Measurements from ENCODE around the gene NPTXR. TPM values are rescaled to one million over a fixed set of nuclear protein-coding genes. Genes with fewer than 3 reads are reported as not detected.
"Not testable (repeated sequence)": the region's sequence is repeated elsewhere in the genome, so short reads cannot be mapped to it uniquely, and the experiment has no call there.

The NPTXR gene
- total RNA-seq, 1 experiment from 2014 or later = 0.23 TPM

GRCh38 chr22:38832005-38832978 lies 11.5 kb downstream of the NPTXR start:
- DNase-seq (ENCODE audit: low read depth) = no peak

GRCh38 chr22:38831166-38831945 lies 12.5 kb downstream of the NPTXR start:
- DNase-seq (ENCODE audit: low read depth) = peak; percentile 20

- DNase-seq (ENCODE audit: low read depth) = no peak
These were observed 13.1 kb downstream of the NPTXR start for GRCh38 chr22:38830845-38831108.

GRCh38 chr22:38830026-38830844 lies 13.6 kb downstream of the NPTXR start:
- DNase-seq (ENCODE audit: low read depth) = no peak

GRCh38 chr22:38829485-38829884 lies 14.3 kb downstream of the NPTXR start:
- DNase-seq (ENCODE audit: low read depth) = no peak

GRCh38 chr22:38828616-38829205 lies 15.1 kb downstream of the NPTXR start:
- no peak for DNase-seq (ENCODE audit: low read depth)

GRCh38 chr22:38828191-38828590 lies 15.6 kb downstream of the NPTXR start:
- no peak for DNase-seq (ENCODE audit: low read depth)

- no peak for DNase-seq (ENCODE audit: low read depth)
These were observed 16.3 kb downstream of the NPTXR start for GRCh38 chr22:38827510-38827909.

GRCh38 chr22:38826801-38827200 lies 17.0 kb downstream of the NPTXR start:
- no peak for DNase-seq (ENCODE audit: low read depth)

GRCh38 chr22:38826386-38826785 lies 17.4 kb downstream of the NPTXR start:
- no peak for DNase-seq (ENCODE audit: low read depth)

GRCh38 chr22:38824585-38824984 lies 19.2 kb downstream of the NPTXR start:
- peak; percentile 73 for DNase-seq (ENCODE audit: low read depth)

- DNase-seq (ENCODE audit: low read depth) = no peak
These were observed 20.2 kb downstream of the NPTXR start for GRCh38 chr22:38823637-38824036.

GRCh38 chr22:38823076-38823475 lies 20.8 kb downstream of the NPTXR start:
- DNase-seq (ENCODE audit: low read depth) = no peak

- DNase-seq (ENCODE audit: low read depth) = no peak
These were observed 23.8 kb downstream of the NPTXR start for GRCh38 chr22:38820020-38820419.

- no peak for DNase-seq (ENCODE audit: low read depth)
These were observed 24.4 kb downstream of the NPTXR start for GRCh38 chr22:38819387-38819940.

- DNase-seq (ENCODE audit: low read depth) = no peak
These were observed 26.6 kb downstream of the NPTXR start for GRCh38 chr22:38817196-38817595.

GRCh38 chr22:38815842-38816241 lies 28.0 kb downstream of the NPTXR start:
- no peak for DNase-seq (ENCODE audit: low read depth)

- no peak for DNase-seq (ENCODE audit: low read depth)
These were observed 32.6 kb downstream of the NPTXR start for GRCh38 chr22:38811241-38811640.

- not testable (repeated sequence) for DNase-seq (ENCODE audit: low read depth)
These were observed 38.7 kb downstream of the NPTXR start for GRCh38 chr22:38805041-38805593.

- DNase-seq (ENCODE audit: low read depth) = peak; percentile 71
These were observed 41.1 kb downstream of the NPTXR start for GRCh38 chr22:38802671-38803121.
